H9 (cell line): ENCODE data around the gene USH2A. TPM values are rescaled to one million over a fixed set of nuclear protein-coding genes. Genes with fewer than 3 reads are reported as not detected.

ENCODE experiments used
- DNase-seq: peaks from one replicate; pipeline ENCODE4 v3.0.0-alpha.2; 2017
- H2AFZ ChIP-seq: one replicate; pipeline ENCODE4 v1.6.1; 2013; ENCODE audit warnings: mild to moderate bottlenecking, low read length, control low read depth, moderate library complexity
- H2AK5ac ChIP-seq: 2 replicates; pipeline ENCODE4 v1.6.1; 2013; ENCODE audit warnings: low read length, control low read depth, mixed read lengths; ENCODE audit not compliant: insufficient read length
- H2BK120ac ChIP-seq: one replicate; pipeline ENCODE4 v1.6.1; 2013; ENCODE audit warnings: low read depth, mild to moderate bottlenecking, low read length, control low read depth, inconsistent platforms; ENCODE audit not compliant: poor library complexity, severe bottlenecking
- H2BK12ac ChIP-seq: 2 replicates; pipeline ENCODE4 v1.6.1; 2013; ENCODE audit warnings: low read length, control low read depth, mixed read lengths, low read depth; ENCODE audit not compliant: insufficient read length
- H2BK15ac ChIP-seq: 2 replicates; pipeline ENCODE4 v1.6.1; 2013; ENCODE audit warnings: low read depth, low read length, control low read depth
- H2BK20ac ChIP-seq: one replicate; pipeline ENCODE4 v1.6.1; 2013; ENCODE audit warnings: low read depth, mild to moderate bottlenecking, low read length, control low read depth, inconsistent platforms; ENCODE audit not compliant: poor library complexity, severe bottlenecking
- H2BK5ac ChIP-seq: 2 replicates; pipeline ENCODE4 v1.6.1; 2013; ENCODE audit warnings: low read length, control low read depth, mixed read lengths; ENCODE audit not compliant: insufficient read length
- H3K14ac ChIP-seq: 2 replicates; pipeline ENCODE4 v1.6.1; 2013; ENCODE audit warnings: low read length, control low read depth; ENCODE audit not compliant: insufficient read depth
- H3K18ac ChIP-seq: 2 replicates; pipeline ENCODE4 v1.6.1; 2013; ENCODE audit warnings: low read depth, mild to moderate bottlenecking, mixed read lengths, low read length, control low read depth; ENCODE audit not compliant: insufficient read length
- H3K23ac ChIP-seq: 2 replicates; pipeline ENCODE4 v1.6.1; 2013; ENCODE audit warnings: low read length, control low read depth, mixed read lengths, low read depth; ENCODE audit not compliant: insufficient read length
- H3K23me2 ChIP-seq: 2 replicates; pipeline ENCODE4 v1.6.1; 2013; ENCODE audit warnings: low read depth, mild to moderate bottlenecking, mixed read lengths, low read length, control low read depth; ENCODE audit not compliant: insufficient read length, poor library complexity, severe bottlenecking
- H3K27ac ChIP-seq: 2 replicates; pipeline ENCODE4 v1.5.1; 2013; ENCODE audit warnings: low read length, control low read depth, mixed read lengths, low read depth; ENCODE audit not compliant: insufficient read length
- H3K27me3 ChIP-seq: 2 replicates; pipeline ENCODE4 v1.6.1; 2013; ENCODE audit warnings: low read length, control low read depth, inconsistent platforms; ENCODE audit not compliant: insufficient read depth
- H3K4ac ChIP-seq: 2 replicates; pipeline ENCODE4 v1.6.1; 2013; ENCODE audit warnings: low read depth, mild to moderate bottlenecking, control low read depth, inconsistent platforms, low read length, moderate library complexity
- H3K4me1 ChIP-seq: 2 replicates; pipeline ENCODE4 v1.6.1; 2013; ENCODE audit warnings: low read length, control low read depth, inconsistent platforms; ENCODE audit not compliant: insufficient read depth
- H3K4me2 ChIP-seq: 2 replicates; pipeline ENCODE4 v1.6.1; 2013; ENCODE audit warnings: low read length, control low read depth, mixed read lengths; ENCODE audit not compliant: insufficient read length, insufficient read depth
- H3K56ac ChIP-seq: 2 replicates; pipeline ENCODE4 v1.6.1; 2013; ENCODE audit warnings: low read depth, mild to moderate bottlenecking, mixed read lengths, low read length, control low read depth; ENCODE audit not compliant: insufficient read length
- H3K79me1 ChIP-seq: 2 replicates; pipeline ENCODE4 v1.6.1; 2013; ENCODE audit warnings: low read depth, mild to moderate bottlenecking, moderate library complexity, low read length, control low read depth, inconsistent platforms; ENCODE audit not compliant: insufficient read depth, poor library complexity, severe bottlenecking
- H3K79me2 ChIP-seq: 2 replicates; pipeline ENCODE4 v1.6.1; 2013; ENCODE audit warnings: low read length, control low read depth, inconsistent platforms; ENCODE audit not compliant: insufficient read depth
- H3K9ac ChIP-seq: 2 replicates; pipeline ENCODE4 v1.6.1; 2013; ENCODE audit warnings: low read length, control low read depth, mixed read lengths; ENCODE audit not compliant: insufficient read length; ENCODE audit errors: extremely low read depth
- H3K9me3 ChIP-seq: one replicate; pipeline ENCODE4 v1.6.1; 2013; ENCODE audit warnings: low read depth, low read length, inconsistent platforms; ENCODE audit not compliant: control insufficient read depth
- H3T11ph ChIP-seq: one replicate; pipeline ENCODE4 v1.6.1; 2013; ENCODE audit warnings: mild to moderate bottlenecking, low read length, control low read depth, inconsistent platforms
- H4K20me1 ChIP-seq: one replicate; pipeline ENCODE4 v1.6.1; 2013; ENCODE audit not compliant: control insufficient read depth, insufficient read length, insufficient read depth
- H4K5ac ChIP-seq: 2 replicates; pipeline ENCODE4 v1.6.1; 2013; ENCODE audit warnings: low read depth, mild to moderate bottlenecking, mixed read lengths, low read length, control low read depth; ENCODE audit not compliant: insufficient read length
- H4K8ac ChIP-seq: replicated peaks from 2 replicates; pipeline ENCODE4 v1.6.1; 2013; ENCODE audit warnings: low read length, control low read depth, mixed read lengths, low read depth; ENCODE audit not compliant: insufficient read length
- H4K91ac ChIP-seq: 2 replicates; pipeline ENCODE4 v1.6.1; 2013; ENCODE audit warnings: low read depth, mild to moderate bottlenecking, moderate library complexity, mixed read lengths, low read length, control low read depth; ENCODE audit not compliant: insufficient read length
- H3K27ac Mint-ChIP-seq, 3 experiments: 2 replicates in 2 of 3; 3 replicates in 1 of 3; pipeline ENCODE4 v1.8.0; 2020 to 2021; ENCODE audit warnings: mixed read lengths in 3 of 3, mild to moderate bottlenecking in 1 of 3, moderate library complexity in 1 of 3
- H3K27me3 Mint-ChIP-seq: 2 replicates; pipeline ENCODE4 v1.8.0; 2021; ENCODE audit warnings: low read depth, mild to moderate bottlenecking, moderate library complexity, mixed read lengths
- H3K36me3 Mint-ChIP-seq, 3 experiments: 2 replicates in 2 of 3; 3 replicates in 1 of 3; pipeline ENCODE4 v1.8.0; 2020 to 2021; ENCODE audit warnings: low read depth in 3 of 3, mixed read lengths in 3 of 3; ENCODE audit not compliant: insufficient read depth in 1 of 3
- H3K4me1 Mint-ChIP-seq, 2 experiments: 2 replicates each; pipeline ENCODE4 v1.8.0; 2020; ENCODE audit warnings: mixed read lengths in 2 of 2
- H3K4me3 Mint-ChIP-seq, 2 experiments: 2 replicates in 1 of 2; 3 replicates in 1 of 2; pipeline ENCODE4 v1.8.0; 2020 to 2021; ENCODE audit warnings: mild to moderate bottlenecking in 2 of 2, mixed read lengths in 2 of 2, moderate library complexity in 1 of 2
- H3K9me3 Mint-ChIP-seq, 2 experiments: 2 replicates in 1 of 2; 3 replicates in 1 of 2; pipeline ENCODE4 v1.8.0; 2020; ENCODE audit warnings: mild to moderate bottlenecking in 2 of 2, mixed read lengths in 2 of 2, moderate library complexity in 1 of 2
- CTCF ChIP-seq: fragments of 200-600 bp; sonication (generic); conservative IDR thresholded peaks from 3 replicates; pipeline ENCODE4 v1.8.0; 2021; ENCODE audit warnings: antibody characterized with exemption, mild to moderate bottlenecking
- WGBS: extraction: QIAGEN DNeasy Blood & Tissue Kit; methylation state at CpG from one replicate; pipeline ENCODE4 v1.1.7; 2013; ENCODE audit warnings: missing lambda C conversion rate, low lambda C conversion rate, mixed read lengths; ENCODE audit not compliant: insufficient read length; ENCODE audit errors: extremely low coverage; 5-methylcytosine and 5-hydroxymethylcytosine counted together
- total RNA-seq: library from RNA; stranded (reverse); gene quantifications from 2 replicates; pipeline ENCODE4 v1.2.1, GENCODE V29; 2021

Gene USH2A
- total RNA-seq, 1 experiment from 2014 or later: 0.11 TPM

GRCh38 chr1:215637041-215637573 lies 786.1 kb downstream of the USH2A start:
- Mint-ChIP-seq H3K36me3 (no peaks in the 10 kb centered on the region), H3K4me3 (no peak overlapping the region), H3K4me1 (peaks cover 11 to 19% of the 10 kb centered on the region in 2 experiments), H3K27ac (peak overlapping the region; percentile 30 to 74 (median 72); a peak in 2 of 7 replicates), H3K27me3 (no peaks in the 10 kb centered on the region), H3K9me3 (no peaks in the 10 kb centered on the region; a peak in 1 of 5 replicates)
- H2AFZ ChIP-seq: peak overlapping the region; percentile 71
- H2BK20ac ChIP-seq: no peak overlapping the region
- no peaks in the 10 kb centered on the region for H3K9me3 ChIP-seq
- H3K18ac ChIP-seq: peak overlapping the region; percentile 50
- no peak overlapping the region for H2BK5ac ChIP-seq
- H3K79me1 ChIP-seq: no peaks in the 10 kb centered on the region
- no peak overlapping the region for H2BK120ac ChIP-seq
- H3T11ph ChIP-seq: no peak overlapping the region
- no peak overlapping the region for H4K91ac ChIP-seq
- H3K23ac ChIP-seq: no peak overlapping the region
- no peak overlapping the region for H3K56ac ChIP-seq
- no peaks in the 10 kb centered on the region for H3K27me3 ChIP-seq
- no peak overlapping the region for H3K9ac ChIP-seq
- H3K4me1 ChIP-seq: no peaks in the 10 kb centered on the region; the same call in 1 of the 2 replicates
- no peaks in the 10 kb centered on the region for H4K20me1 ChIP-seq
- no CpG with 5 or more reads among the region's 7 CpGs for WGBS
- no peak overlapping the region for H2AK5ac ChIP-seq
- no peaks in the 10 kb centered on the region for H3K79me2 ChIP-seq
- no peak overlapping the region for H2BK12ac ChIP-seq
- H4K8ac ChIP-seq: peak overlapping the region; percentile 85
- H2BK15ac ChIP-seq: no peak overlapping the region
- no peak overlapping the region for H3K27ac ChIP-seq
- no peak for TF ChIP-seq CTCF
- no peaks in the 10 kb centered on the region for H3K23me2 ChIP-seq
- H3K4ac ChIP-seq: no peak overlapping the region
- H3K4me2 ChIP-seq: no peak overlapping the region
- H3K14ac ChIP-seq: 0 out of 2 replicates have a peak overlapping the region, but pooled peaks have one; percentile 40
- peak overlapping the region; percentile 50 for H4K5ac ChIP-seq
- DNase-seq: no peak
